Hindlimb muscle (tissue), 1 donor: ENCODE measurements around the gene ZBTB14. TPM values are rescaled to one million over a fixed set of nuclear protein-coding genes. Genes with fewer than 3 reads are reported as not detected.

Source experiments
- DNase-seq: peaks from one replicate; pipeline ENCODE4 v3.0.0-alpha.2; 2013
- polyA plus RNA-seq: library from polyadenylated mRNA; unstranded; fragments of 120-200 nt; gene quantifications from one replicate; pipeline ENCODE4 v1.2.1, GENCODE V29; 2013; ENCODE audit not compliant: insufficient read length

ZBTB14 gene
- polyA plus RNA-seq, 1 donor: 10.1 TPM

DNA sequence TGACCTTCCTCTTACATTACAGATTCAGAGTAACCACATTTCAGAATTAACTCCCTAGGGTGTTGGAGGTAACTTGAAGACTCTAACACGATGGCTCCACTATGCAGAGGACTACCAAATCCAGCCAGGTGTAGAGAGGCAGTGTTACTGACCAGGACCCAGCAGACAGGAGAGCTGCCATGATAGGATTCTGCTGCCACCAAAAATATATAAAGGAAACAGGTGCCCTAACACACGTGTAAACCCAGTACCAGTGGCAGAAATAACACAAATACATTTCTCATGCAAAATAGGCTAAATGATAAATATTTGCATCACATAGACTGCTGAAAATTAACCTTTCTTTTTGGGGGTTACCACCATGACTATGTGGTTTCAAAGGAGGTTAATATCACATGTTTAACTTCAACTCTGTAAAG lies 7.0 kb downstream of the ZBTB14 start:
- no peak for DNase-seq

DNA sequence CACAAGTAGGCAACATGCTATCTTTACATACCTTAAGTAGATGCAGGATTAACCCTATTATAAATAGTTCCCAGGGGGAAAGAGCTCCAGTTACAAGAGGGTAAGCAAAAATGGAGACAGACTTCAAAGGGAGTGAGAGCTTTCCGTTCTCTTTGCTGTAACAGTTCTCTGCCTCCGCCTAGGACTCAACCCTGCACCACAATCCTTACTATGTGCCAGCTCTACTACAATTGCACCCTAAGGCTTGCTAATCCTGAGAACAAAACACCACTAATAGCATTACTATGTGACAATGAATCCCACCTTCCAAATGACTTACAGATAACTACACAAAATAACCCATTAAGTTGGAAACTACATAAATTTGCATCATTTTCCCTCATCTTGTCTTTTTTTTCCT lies 7.7 kb downstream of the ZBTB14 start:
- no peak for DNase-seq

DNA sequence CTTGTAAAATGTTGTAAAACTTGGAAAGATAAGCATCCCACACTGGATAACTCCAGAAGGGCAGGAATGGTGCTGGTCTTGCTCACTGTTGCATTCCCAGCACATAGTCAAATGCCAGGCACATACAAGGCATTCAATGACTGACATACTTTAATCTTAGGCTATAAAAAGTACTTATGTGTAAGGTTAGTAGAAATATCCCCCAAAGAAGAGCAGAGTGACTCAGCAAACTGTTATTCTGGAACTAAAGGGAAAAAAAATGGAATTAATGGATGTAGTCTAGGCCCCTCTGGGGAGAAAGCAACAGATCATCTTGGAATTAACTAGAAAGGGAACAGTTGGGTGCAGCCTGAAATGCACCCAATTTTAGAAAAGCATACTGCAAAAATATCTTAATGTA lies 9.0 kb downstream of the ZBTB14 start:
- no peak for DNase-seq

DNA sequence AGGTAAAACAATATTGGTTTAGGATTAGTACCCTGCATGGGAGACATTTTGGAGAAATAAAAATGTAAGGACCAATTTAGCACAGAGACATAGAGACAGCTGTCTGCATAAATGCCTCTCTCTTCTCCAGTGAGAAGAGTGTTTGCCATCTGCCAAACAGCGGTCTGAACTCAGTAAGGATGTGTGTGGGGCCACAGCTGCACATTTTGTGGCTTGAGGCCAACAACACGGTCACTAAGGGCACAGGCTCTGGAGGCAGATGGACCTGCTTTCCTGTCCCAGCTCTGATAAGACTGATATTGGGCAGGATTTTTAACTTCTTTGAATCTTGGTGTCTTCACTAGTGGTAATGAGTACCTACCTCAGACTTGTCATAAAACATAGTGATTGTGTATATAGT lies 10.2 kb downstream of the ZBTB14 start:
- DNase-seq: no peak

DNA sequence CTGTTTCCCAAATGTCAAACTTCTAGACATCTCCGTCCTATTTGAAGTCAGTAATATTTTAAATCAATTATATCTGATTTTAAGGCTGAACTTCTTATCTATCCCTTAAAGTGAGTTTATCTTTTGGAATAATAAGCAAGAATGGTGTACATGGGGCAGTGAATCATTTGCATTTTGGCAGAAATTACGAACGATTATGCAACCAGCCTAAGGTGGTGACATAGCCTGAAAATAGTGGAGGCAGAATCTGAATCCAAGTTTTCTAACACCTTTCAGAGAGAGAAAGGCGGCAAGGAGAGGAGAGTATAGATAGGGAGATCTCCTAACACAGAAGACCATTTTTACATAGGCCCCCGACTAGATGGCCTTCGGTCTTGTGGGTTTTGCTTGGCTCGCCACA lies 10.7 kb downstream of the ZBTB14 start:
- DNase-seq: no peak

DNA sequence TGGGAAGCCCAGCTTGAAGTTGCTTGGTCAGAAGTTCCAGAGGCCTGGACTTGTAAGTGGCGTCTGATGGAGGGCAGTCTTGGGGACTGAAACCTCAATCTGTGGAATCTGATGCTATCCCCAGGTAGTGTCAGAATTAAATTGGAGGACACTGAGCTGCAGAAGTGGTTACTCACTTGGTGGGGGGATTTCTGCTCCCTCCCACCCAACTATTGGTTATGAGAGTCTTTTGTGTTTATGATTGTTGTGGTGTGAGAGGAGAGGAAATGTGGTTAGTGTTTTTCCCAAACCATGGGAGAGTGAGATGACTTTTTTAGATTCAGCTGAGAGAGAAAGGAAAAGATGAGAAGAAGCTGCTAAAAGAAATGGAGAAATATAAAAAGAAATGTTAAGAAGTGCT lies 12.8 kb downstream of the ZBTB14 start:
- no peak for DNase-seq

GRCh38 chr18:5276947-5277346 lies 18.6 kb downstream of the ZBTB14 start:
- no peak for DNase-seq

GRCh38 chr18:5275872-5276271 lies 19.7 kb downstream of the ZBTB14 start:
- DNase-seq: no peak

DNA sequence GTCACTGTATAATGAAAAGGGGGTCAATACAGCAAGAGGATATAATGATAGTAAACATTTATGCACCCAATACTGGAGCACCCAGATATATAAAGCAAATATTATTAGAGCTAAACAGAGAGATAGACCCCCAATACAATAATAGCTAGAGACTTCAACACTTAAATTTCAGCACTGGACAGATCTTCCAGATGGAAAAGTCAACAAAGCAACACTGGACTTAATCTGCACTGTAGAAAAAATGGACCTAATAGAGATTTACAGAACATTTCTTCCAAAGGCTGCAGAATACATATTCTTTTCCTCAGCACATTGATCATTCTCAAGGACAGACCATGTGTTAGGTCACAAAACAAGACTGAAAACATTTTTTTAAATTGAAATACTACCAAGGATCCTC lies 26.7 kb downstream of the ZBTB14 start:
- no peak for DNase-seq

DNA sequence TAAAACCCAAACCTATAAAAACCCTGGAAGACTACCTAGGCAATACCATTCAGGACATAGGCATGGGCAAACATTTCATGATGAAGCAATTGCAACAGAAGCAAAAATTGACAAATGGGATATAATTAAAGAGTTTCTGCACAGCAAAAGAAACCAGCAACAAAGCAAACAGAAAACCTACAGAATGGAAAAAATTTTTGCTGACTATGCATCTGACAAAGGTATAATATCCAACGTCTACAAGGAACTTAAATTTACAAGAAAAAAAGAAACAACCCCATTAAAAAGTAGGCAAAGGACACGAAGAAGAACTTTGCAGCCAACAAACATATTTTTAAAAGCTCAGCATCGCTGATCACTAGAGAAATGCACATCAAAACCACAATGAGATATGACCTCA lies 28.8 kb downstream of the ZBTB14 start:
- DNase-seq: no peak

GRCh38 chr18:5253910-5254309 lies 41.6 kb downstream of the ZBTB14 start:
- DNase-seq: no peak

- no peak for DNase-seq
Measured at GRCh38 chr18:5251117-5251516, 44.4 kb downstream of the ZBTB14 start.

DNA sequence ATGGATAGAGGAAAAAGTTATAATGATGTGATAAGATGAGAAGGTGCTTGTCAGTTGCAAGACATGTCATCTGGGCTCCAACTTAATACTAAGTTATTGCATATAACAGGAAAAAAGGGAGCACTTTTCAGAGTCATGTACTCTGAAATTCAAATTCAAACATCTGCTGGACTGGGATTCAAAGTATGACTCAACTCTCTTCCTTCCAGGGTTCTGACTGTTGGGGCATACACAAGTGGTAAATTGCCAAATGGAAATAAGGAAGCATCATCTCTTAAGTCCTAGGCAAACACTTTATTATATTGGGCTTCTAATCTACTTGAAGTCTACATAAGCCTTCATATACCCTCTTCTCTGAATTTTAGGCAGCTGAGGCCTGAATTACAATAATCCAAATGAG lies 44.9 kb downstream of the ZBTB14 start:
- no peak for DNase-seq

- DNase-seq: no peak
Measured at GRCh38 chr18:5244941-5245340, 50.6 kb downstream of the ZBTB14 start.

GRCh38 chr18:5239447-5239846 lies 56.1 kb downstream of the ZBTB14 start:
- no peak for DNase-seq

Other genes with a start within 250 kb of the ZBTB14 start
- not detected for gene AKAIN1, start 98.5 kb downstream of the ZBTB14 start, polyA plus RNA-seq
- gene EPB41L3, start 248.3 kb upstream of the ZBTB14 start, polyA plus RNA-seq: 131 TPM